Measurements from ENCODE around the gene PTPRM. TPM values are rescaled to one million over a fixed set of nuclear protein-coding genes. Genes with fewer than 3 reads are reported as not detected.

Gene PTPRM
- total and polyA plus RNA-seq, 2 experiments from 2014 or later = 1.6 to 5.3 TPM

- Mint-ChIP-seq H3K4me3 (no peak overlapping the region), H3K36me3 (ENCODE audit: low read depth) (no peaks in the 10 kb centered on the region), H3K27ac (no peak overlapping the region), H3K4me1 (no peaks in the 10 kb centered on the region), H3K27me3 (ENCODE audit: insufficient read depth, low read depth, poor library complexity) (peaks cover 3% of the 10 kb centered on the region), H3K9me3 (no peaks in the 10 kb centered on the region)
- H3K4me1 ChIP-seq (ENCODE audit: insufficient read depth) = no peaks in the 10 kb centered on the region
- no peaks in the 10 kb centered on the region for H3K79me2 ChIP-seq (replicated peaks; ENCODE audit: insufficient read depth)
- no peaks in the 10 kb centered on the region for H4K20me1 ChIP-seq (replicated peaks; ENCODE audit: insufficient read depth)
- no peak overlapping the region for H2AFZ ChIP-seq
- ATAC-seq = no peak
- no peak overlapping the region for H3K4me2 ChIP-seq
- no peak overlapping the region for H3K4me3 ChIP-seq
- no peaks in the 10 kb centered on the region for H3K36me3 ChIP-seq (ENCODE audit: insufficient read depth)
- TF ChIP-seq CREB1 (CRISPR knock-in tag; IDR thresholded peaks at IDR 0.05; ENCODE audit: low read depth) (no peak), EZH2phosphoT487 (IDR thresholded peaks at IDR 0.05; ENCODE audit: unreplicated experiment) (no peak), REST (IDR thresholded peaks at IDR 0.05; ENCODE audit: unreplicated experiment) (no peak), ZNF462 (CRISPR knock-in tag; IDR thresholded peaks at IDR 0.05) (no peak), NANOG (IDR thresholded peaks at IDR 0.05; ENCODE audit: borderline replicate concordance) (no peak), STAT1 (IDR thresholded peaks at IDR 0.05; ENCODE audit: unreplicated experiment) (no peak), ZNF331 (CRISPR knock-in tag; IDR thresholded peaks at IDR 0.05; ENCODE audit: low read depth) (no peak), JUNB (IDR thresholded peaks at IDR 0.05; ENCODE audit: unreplicated experiment) (no peak), ETS1 (IDR thresholded peaks at IDR 0.05) (no peak), CTCF (conservative IDR thresholded peaks at IDR 0.05; ENCODE audit: low read depth in 2 of 2) (no peak), ZNF114 (CRISPR knock-in tag; IDR thresholded peaks at IDR 0.05) (no peak), EZH2 (IDR thresholded peaks at IDR 0.05; ENCODE audit: low read depth, unreplicated experiment) (no peak)
- H3F3A ChIP-seq (replicated peaks; ENCODE audit: low read depth) = no peaks in the 10 kb centered on the region
- H3K27me3 ChIP-seq (ENCODE audit: insufficient read depth) = no peaks in the 10 kb centered on the region
- no peaks in the 10 kb centered on the region; the same call in 1 of the 2 replicates for H3K9me2 ChIP-seq (ENCODE audit: insufficient read depth)
- no peak for DNase-seq (ENCODE audit: low spot score)
- H3K27ac ChIP-seq (ENCODE audit: low read depth) = no peak overlapping the region
These were observed 70.2 kb downstream of the PTPRM start for GRCh38 chr18:7637269-7637668.
